ENCODE data around the gene CWC27.
"Not testable (repeated sequence)": the region's sequence is repeated elsewhere in the genome, so short reads cannot be mapped to it uniquely, and the experiment has no call there.

CWC27 gene

DNA sequence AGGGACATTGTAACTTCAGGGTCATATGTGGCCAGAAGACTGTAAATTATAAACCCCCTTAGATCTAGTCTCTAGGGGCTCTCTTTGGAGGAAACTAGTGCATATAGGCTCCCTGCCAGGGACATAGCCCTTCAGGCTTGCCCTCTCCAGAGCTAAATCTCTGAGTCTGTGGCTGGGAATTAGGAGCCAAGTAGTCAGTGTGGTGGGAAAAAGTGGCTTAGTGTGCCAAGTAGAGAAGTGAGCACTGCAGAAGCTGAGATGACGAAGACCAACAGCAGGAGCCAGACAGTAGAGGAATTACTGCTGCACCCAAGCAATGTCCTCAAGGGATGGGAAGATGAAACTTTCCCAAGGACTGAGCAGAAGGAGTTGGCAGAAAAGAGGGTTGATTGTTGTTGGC, 71.2 kb downstream of the CWC27 start:
- DNase-seq (ENCODE audit: low read depth in 2 of 2): no peak

DNA sequence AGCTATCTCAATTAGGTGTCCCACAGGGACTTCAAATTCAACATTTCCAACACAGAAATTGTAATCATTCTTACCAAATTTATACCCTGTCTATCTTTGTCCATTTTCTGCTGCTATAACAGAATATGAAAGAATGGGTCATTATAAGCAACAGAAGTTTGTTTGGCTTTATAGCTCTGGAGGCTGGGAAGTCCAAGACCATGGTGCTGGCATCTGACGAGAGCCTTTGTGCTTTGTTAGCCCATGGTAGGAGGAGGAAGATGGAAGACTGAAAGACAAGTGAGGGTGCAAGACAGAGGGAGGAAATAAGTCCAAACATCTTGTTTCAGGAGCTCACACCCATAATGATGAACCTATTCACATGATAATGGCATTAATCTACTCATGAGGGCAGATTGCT, 72.2 kb downstream of the CWC27 start:
- no peak for DNase-seq (ENCODE audit: low read depth in 2 of 2)

GRCh38 chr5:64853777-64854176, 85.0 kb downstream of the CWC27 start:
- no peak for DNase-seq (ENCODE audit: low read depth in 2 of 2)

DNA sequence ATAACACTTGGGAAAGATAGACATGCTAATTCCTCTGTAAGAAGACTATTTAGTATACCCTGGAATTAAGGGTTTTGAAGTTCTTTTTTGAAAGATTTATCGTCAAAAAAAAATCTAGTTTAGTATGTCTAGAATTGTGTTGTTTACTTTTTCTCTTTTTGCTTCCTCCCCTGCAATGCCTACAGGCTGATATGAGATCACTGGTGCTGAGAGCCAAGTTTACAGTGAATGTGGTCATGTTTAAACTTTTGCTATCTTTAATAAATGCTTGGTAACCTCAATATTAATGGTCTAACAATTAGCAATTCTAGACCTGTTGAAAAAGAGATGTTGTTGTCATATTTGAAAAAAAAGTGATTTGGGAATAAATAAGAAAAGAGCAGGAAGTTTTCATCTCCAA, 86.1 kb downstream of the CWC27 start:
- no peak for DNase-seq (ENCODE audit: low read depth in 2 of 2)

DNA sequence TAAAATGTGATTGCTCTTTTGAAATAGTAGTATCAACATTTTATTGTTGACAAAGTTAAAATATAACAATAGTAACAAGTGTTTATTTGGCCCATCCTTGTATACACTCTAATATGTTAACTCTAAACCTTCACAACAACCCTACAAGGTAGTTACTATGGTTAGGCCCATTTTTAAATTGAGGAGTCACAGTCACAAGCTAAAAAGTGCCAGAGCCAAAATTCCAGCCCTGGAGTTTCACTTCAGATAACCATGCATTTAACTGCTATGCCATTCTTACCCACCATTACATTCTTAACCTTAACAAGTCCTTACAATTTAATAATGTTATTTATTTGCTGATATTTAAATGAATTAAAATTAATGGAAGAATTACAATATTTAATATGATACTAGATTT, 91.2 kb downstream of the CWC27 start:
- DNase-seq (ENCODE audit: low read depth in 2 of 2): no peak

DNA sequence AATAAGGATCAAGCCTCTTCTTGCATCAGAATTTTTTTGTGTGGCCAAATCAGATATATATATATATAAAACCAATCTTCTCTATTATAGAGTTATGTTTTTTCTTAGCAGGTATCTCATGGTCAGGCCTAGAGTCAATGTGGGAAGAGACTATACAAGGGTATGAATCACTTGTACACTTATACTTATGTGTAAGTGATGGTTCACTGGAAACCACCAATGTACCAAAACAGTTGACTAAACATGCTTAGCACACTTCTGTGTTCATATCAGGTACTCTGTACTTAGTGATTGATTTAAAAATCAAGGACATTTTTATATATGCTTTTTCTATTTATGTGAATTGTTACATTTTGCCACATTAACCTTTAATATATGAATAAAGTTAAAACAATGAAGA, 92.6 kb downstream of the CWC27 start:
- DNase-seq (ENCODE audit: low read depth in 2 of 2): no peak

GRCh38 chr5:64864171-64864570, 95.4 kb downstream of the CWC27 start:
- DNase-seq (ENCODE audit: low read depth in 2 of 2): no peak

DNA sequence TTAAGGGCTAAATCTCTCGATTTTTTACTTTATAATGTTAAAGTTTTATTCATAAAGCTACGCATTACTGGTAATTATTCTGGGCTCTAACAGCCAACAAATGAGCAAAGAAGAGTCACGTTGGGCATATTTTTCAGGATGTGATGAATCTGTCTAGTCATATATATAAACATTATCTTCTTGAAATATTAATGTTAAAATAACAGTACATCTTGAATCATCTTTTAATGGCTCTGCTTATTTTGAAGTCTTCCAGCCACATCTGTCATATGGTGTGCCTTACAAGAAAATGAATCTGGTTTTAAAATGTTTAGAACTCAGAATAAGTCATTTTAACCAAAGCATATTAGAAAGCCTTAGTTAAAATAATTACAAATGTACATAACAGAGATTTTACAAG, 96.9 kb downstream of the CWC27 start:
- DNase-seq (ENCODE audit: low read depth in 2 of 2): no peak

- DNase-seq (ENCODE audit: low read depth in 2 of 2): no peak
These were observed 100.7 kb downstream of the CWC27 start for GRCh38 chr5:64869419-64869818.

DNA sequence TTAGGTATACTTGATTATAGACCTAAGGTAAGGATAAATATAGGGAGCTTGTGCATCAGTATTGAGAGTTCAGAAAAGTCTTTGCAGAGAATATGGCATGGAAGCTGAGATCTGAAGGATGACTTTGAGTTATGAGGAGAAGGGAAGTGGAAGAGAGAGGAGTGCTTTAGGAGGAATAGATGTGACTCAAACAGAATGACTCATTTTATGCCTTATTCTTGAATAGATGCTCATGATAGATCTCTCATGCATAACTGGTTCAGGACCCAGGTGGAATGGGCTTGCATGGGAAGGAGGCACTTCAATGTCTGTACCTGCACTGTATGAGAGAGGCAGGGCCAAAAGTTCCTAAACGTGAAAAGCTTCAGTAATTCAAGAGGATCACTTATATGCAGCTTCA, 103.3 kb downstream of the CWC27 start:
- no peak for DNase-seq (ENCODE audit: low read depth in 2 of 2)

DNA sequence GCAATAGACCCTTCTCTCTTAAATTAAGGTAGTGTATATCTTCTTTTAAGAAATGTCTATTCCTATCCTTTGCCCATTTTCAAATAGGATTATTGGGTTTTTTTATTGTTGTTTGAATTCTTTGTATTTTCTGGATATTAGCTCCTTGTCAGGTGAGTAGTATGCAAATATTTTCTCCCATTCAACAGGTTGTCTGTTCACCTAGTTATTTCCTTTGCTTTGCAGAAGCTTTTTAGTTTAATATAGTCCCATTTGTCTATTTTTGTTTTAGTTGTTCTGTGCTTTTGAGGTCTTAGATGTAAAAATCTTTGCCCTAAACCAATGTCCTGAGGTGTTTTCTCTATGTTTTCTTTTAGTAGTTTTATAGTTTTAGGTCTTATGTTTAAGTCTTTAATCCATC, 104.7 kb downstream of the CWC27 start:
- DNase-seq (ENCODE audit: low read depth in 2 of 2): no peak

- DNase-seq (ENCODE audit: low read depth in 2 of 2): no peak
These were observed 106.0 kb downstream of the CWC27 start for GRCh38 chr5:64874753-64875152.

GRCh38 chr5:64876203-64876602, 107.5 kb downstream of the CWC27 start:
- no peak for DNase-seq (ENCODE audit: low read depth in 2 of 2)

DNA sequence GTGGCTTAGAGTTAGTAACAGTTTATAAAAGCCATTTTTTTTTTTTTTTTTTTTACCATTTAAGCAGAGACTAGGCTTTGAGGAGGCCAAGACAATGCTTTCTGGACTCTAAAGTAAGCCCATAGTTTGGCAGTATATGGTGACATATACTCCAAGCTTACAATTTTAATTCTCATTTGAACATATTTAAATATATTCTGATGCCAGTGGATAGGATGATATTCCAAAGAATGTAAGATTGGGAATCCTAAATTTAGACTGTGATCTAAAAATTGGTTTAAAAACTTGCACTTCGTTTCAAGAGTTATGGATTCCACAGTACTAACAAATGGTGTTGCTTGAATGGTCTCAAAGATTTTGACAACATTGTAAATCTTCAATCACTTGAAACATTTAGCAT, 112.1 kb downstream of the CWC27 start:
- no peak for DNase-seq (ENCODE audit: low read depth in 2 of 2)

GRCh38 chr5:64883912-64884311, 115.2 kb downstream of the CWC27 start:
- no peak for DNase-seq (ENCODE audit: low read depth in 2 of 2)

GRCh38 chr5:64884541-64884940, 115.8 kb downstream of the CWC27 start:
- no peak for DNase-seq (ENCODE audit: low read depth in 2 of 2)

DNA sequence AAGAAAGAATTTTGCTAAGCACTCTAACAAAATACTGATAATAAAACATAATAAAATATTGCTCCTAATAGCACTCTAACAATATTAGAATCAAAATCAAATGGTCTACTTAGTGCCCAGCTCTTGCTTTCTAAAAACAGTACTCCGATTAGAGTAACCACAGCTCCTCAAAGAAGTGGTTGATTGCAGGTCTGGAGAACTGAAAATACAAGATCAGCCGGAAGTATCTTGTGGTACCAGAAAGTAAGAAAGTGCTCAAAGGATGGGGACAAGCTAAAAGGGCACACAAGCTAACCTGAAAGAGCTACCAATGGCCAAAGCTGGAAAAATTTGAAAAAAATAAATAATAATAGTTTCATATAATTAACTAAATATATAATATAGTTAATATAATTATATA, 119.2 kb downstream of the CWC27 start:
- no peak for DNase-seq (ENCODE audit: low read depth in 2 of 2)

DNA sequence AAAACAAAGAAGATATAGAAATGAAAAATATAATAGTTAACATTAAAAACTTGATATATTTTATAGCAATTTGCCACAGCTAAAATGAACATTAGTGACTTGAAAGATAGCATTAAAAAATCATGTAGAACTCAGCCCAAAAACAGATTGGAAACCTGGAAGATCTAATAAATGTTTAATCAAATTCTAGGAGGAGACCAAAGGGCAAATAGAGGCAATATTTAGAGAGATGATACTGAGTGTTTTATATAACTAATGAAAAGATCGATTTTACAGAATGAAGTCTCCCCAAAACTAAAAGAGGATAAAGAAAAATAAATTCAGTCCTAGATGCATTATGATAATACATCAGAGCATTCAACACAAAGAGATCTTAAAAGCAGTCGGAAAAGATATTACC, 127.0 kb downstream of the CWC27 start:
- DNase-seq (ENCODE audit: low read depth in 2 of 2): no peak

DNA sequence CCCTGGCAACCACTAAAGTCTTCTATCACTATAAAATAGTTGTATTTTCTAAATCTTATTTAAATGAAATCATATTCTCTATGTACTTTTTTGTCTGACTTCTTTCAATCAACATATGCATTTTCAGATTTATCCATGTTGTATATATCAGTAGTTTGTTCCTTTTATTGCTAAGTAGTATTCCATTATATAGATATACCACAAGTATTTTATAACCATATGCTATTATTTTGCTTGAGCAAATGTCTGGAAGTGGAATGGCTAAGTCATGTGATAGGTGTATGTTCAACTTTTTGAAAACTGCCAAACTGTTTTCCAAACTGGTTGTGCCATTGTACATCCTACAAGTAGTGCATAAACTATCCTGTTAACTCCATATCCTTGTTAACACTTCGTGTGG, 131.1 kb downstream of the CWC27 start:
- no peak for DNase-seq (ENCODE audit: low read depth in 2 of 2)

GRCh38 chr5:64900618-64901017, 131.9 kb downstream of the CWC27 start:
- DNase-seq (ENCODE audit: low read depth in 2 of 2): no peak

DNA sequence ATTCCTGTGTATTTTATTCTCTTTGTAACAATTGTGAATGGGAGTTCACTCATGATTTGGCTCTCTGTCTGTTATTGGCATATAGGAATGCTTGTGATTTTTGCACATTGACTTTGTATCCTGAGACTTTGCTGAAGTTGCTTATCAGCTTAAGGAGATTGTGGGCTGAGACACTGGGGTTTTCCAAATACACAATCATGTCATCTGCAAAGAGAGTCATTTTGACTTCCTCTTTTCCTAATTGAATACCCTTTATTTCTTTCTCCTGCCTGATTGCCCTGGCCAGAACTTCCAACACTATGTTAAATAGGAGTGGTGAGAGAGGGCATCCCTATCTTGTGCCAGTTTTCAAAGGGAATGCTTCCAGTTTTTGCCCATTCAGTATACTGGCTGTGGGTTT, 138.7 kb downstream of the CWC27 start:
- not testable (repeated sequence) for DNase-seq (ENCODE audit: low read depth in 2 of 2)

DNA sequence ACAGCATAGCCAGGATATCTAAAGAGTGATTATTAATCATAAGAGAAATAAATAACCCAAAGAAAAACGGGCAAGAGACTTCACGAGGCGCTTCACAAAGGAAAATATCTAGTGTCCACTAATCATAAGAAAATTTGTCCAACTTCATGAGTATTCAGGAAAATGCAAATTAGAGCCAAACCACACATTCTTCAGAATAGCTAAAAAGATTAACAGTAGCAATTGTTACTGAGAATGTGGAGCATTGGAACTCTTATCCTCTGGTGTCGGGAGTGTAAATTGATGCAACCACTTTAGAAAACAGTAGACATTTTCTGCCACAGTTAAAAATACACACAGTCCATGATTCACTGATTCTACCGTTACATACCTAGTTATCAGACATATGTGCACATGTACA, 145.7 kb downstream of the CWC27 start:
- DNase-seq (ENCODE audit: low read depth in 2 of 2): no peak

DNA sequence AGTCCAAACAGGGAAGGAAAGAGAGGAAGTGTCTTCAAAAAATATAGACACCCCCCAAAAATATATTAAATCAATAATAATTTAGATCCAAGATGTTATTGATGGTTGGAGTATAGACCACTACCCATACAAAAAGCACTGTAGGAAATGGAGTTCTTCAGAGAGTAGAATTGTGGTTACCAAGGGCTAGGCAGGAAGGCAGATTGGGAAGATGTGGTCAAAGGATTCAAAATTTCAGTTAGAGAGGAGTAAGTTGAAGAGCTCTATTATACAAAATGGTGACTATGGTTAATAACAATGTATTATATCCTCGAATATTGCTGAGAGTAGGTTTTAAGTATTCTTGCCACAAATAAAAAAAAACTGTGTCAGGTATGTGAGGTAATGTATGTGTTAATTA, 149.4 kb downstream of the CWC27 start:
- no peak for DNase-seq (ENCODE audit: low read depth in 2 of 2)

DNA sequence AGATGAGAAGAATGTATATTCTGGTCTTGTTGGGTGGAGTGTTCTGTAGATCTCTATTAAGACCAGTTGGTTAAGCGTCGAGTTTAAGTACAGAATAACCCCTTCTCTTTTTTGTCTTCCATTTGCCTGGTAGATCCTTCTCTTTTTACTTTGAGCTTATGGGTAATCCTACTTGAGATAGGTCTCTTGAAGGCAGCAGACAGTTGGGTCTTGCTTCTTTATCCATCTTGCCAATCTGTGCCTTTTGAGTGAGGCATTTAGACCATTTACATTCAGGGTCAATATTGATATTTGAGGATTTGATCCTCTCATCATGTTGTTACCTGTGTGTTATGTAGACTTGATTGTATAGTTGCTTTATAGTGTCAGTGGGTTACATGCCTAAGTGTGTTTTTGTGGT, 152.7 kb downstream of the CWC27 start:
- DNase-seq (ENCODE audit: low read depth in 2 of 2): no peak

DNA sequence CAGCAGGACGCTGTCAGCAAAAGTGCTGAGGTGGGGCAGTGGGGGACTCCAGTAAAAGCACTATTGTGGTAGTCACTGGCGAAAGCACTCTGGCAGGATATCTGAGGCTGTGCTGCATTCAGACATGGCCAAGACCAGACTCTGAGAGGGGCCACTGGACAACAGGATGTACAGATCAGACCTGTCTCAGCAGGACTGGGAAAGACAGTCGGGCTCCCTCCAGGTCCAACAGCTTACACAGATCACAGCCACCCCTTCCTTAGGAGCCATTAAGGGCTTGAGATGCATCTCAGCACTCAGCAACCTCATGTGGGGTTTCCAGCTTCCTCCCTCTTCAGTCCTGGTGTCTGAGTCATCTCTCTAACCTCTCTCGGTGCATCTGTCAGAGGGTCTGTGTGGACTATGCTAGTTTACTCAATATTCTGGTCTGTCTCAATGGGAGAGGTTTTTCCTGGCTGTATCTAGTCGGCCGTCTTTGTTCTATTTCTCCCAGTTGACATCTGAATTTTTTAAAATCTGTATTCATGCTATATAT, 154.5 kb downstream of the CWC27 start:
- DNase-seq (ENCODE audit: low read depth in 2 of 2): no peak

Measured in stimulated activated CD8-positive, alpha-beta memory T cell treated with anti-CD3 and anti-CD28 coated beads, Interleukin-7, amount 100 ng/mL, for 1 hour (primary cell).